A549 (cell line): ENCODE data around the gene C1S. TPM values are rescaled to one million over a fixed set of nuclear protein-coding genes. Genes with fewer than 3 reads are reported as not detected.
A peak's percentile ranks its signal among the peaks of the same experiment; 100 is the strongest.

Source experiments
- ATAC-seq, 2 experiments: fragments of 200-7000 bp in 1 of 2; fragments of >200 bp in 1 of 2; cut with Nextera tagmentation in 1 of 2; cut with Tn5 transposase in 1 of 2; 3 replicates each; pipeline versions ENCODE4 v1.8.0 to v1.9.1; 2018 to 2020; ENCODE audit warnings: mild to moderate bottlenecking in 1 of 2, moderate library complexity in 1 of 2
- CTCF ChIA-PET: fragments of 300-600 bp; sonication (Branson Sonifier 250); formaldehyde crosslinking; extraction: SDS; loops from one replicate; lab custom pipeline; 2021; ENCODE audit warnings: antibody characterized with exemption, inconsistent platforms; lab: Yijun Ruan, JAX
- POLR2A ChIA-PET: fragments of 350-600 bp; formaldehyde crosslinking; extraction: SDS; loops from one replicate; lab custom pipeline; 2021; ENCODE audit warnings: antibody characterized with exemption, inconsistent platforms; lab: Yijun Ruan, JAX
- DNase-seq, 2 experiments: peaks; one replicate each; pipeline versions ENCODE4 v3.0.0 to v3.0.0-alpha.2; 2011 to 2016; ENCODE audit warnings: low read depth in 1 of 2, low spot score in 1 of 2
- FAIRE-seq: peaks from 2 replicates; lab custom pipeline; 2011; peaks lifted over from hg19 to GRCh38; lab: Jason Lieb, UNC
- H3K27ac ChIP-seq, 2 experiments: fragments of >200 bp; sonication (Bioruptor Twin); formaldehyde crosslinking; 3 replicates each; pipeline ENCODE4 v1.5.1; 2016 to 2017
- H3K4me1 ChIP-seq: fragments of >200 bp; sonication (Bioruptor Twin); formaldehyde crosslinking; 3 replicates; pipeline ENCODE4 v1.6.1; 2016
- H3K4me2 ChIP-seq: fragments of >200 bp; sonication (Bioruptor Twin); formaldehyde crosslinking; 3 replicates; pipeline ENCODE4 v1.6.1; 2016
- H3K4me3 ChIP-seq: fragments of >200 bp; sonication (Bioruptor Twin); formaldehyde crosslinking; 3 replicates; pipeline ENCODE4 v1.5.1; 2016
- H3K9me3 ChIP-seq: fragments of >200 bp; sonication (Bioruptor Twin); formaldehyde crosslinking; 3 replicates; pipeline ENCODE4 v1.6.1; 2016
- CEBPB ChIP-seq, 2 experiments: fragments of >200 bp in 1 of 2; sonication (Bioruptor Twin) in 1 of 2; formaldehyde crosslinking in 1 of 2; IDR thresholded peaks; 2 replicates each; pipeline ENCODE4 v1.6.1; 2012 to 2016
- EP300 ChIP-seq, 2 experiments: fragments of >200 bp; sonication (Bioruptor Twin); formaldehyde crosslinking; IDR thresholded peaks; 2 replicates in 1 of 2; 3 replicates in 1 of 2; pipeline ENCODE4 v1.6.1; 2016 to 2017
- HOXA7 ChIP-seq: fragments of 250-450 bp; sonication (Bioruptor Pico); IDR thresholded peaks from 2 replicates; pipeline ENCODE4 v1.5.0; 2020; ENCODE audit warnings: mild to moderate bottlenecking, moderate library complexity
- HOXB13 ChIP-seq: fragments of 250-450 bp; sonication (Bioruptor Pico); IDR thresholded peaks from 2 replicates; pipeline ENCODE4 v1.5.0; 2020; ENCODE audit warnings: low read depth, mild to moderate bottlenecking, moderate library complexity
- HOXB5 ChIP-seq: fragments of 250-450 bp; sonication (Bioruptor Pico); IDR thresholded peaks from 2 replicates; pipeline ENCODE4 v1.5.0; 2020; ENCODE audit warnings: mild to moderate bottlenecking, moderate library complexity
- NPAS2 ChIP-seq: fragments of 250-450 bp; sonication (Bioruptor Pico); IDR thresholded peaks from 2 replicates; pipeline ENCODE4 v1.8.0; 2022; ENCODE audit warnings: mild to moderate bottlenecking, moderate library complexity, borderline replicate concordance
- POLR2A ChIP-seq: IDR thresholded peaks from 2 replicates; pipeline ENCODE4 v1.6.1; 2012; ENCODE audit warnings: mild to moderate bottlenecking, low read length
- RARB ChIP-seq: fragments of 250-450 bp; sonication (Bioruptor Pico); IDR thresholded peaks from 2 replicates; pipeline ENCODE4 v1.8.0; 2021; ENCODE audit warnings: mild to moderate bottlenecking, moderate library complexity
- RCOR1 ChIP-seq: fragments of 150-350 bp; IDR thresholded peaks from 2 replicates; pipeline ENCODE4 v1.6.1; 2014; ENCODE audit warnings: antibody characterized with exemption, low read length, low read depth
- RFX5 ChIP-seq: fragments of 450-650 bp; IDR thresholded peaks from 2 replicates; pipeline ENCODE4 v1.7.1; 2014; ENCODE audit warnings: antibody characterized with exemption, mild to moderate bottlenecking, moderate library complexity
- TFCP2L1 ChIP-seq: fragments of 250-450 bp; sonication (Bioruptor Pico); IDR thresholded peaks from 2 replicates; pipeline ENCODE4 v1.5.0; 2021; ENCODE audit warnings: mild to moderate bottlenecking
- TP53 ChIP-seq: fragments of 250-450 bp; sonication (Bioruptor Pico); IDR thresholded peaks from 2 replicates; pipeline ENCODE4 v1.5.0; 2021; ENCODE audit warnings: mild to moderate bottlenecking, moderate library complexity
- WGBS: methylation state at CpG from one replicate; pipeline ENCODE4 v1.1.6; 2017; ENCODE audit errors: missing lambda C conversion rate; 5-methylcytosine and 5-hydroxymethylcytosine counted together
- polyA plus RNA-seq, 4 experiments: library from polyadenylated mRNA; depleted of rRNA in 3 of 4; stranded (reverse); fragments of >200 nt; fragmentation: RNase III in 1 of 4; extraction: RNeasy Plus Mini Kit Qiagen cat#74134 plus additional on column Dnase treatment in 1 of 4; gene quantifications; 2 replicates in 3 of 4; 3 replicates in 1 of 4; pipeline ENCODE4 v1.2.3, GENCODE V29; 2011 to 2017
- TF ChIP-seq, protein P1 (sequence below): fragments of >200 bp; sonication (Bioruptor Twin); formaldehyde crosslinking; IDR thresholded peaks from 2 replicates; pipeline ENCODE4 v1.6.1; 2016
- TF ChIP-seq, protein P2 (sequence below): fragments of >200 bp; sonication (Bioruptor Twin); formaldehyde crosslinking; IDR thresholded peaks from 3 replicates; pipeline ENCODE4 v1.5.1; 2016
- TF ChIP-seq, protein P3 (sequence below): fragments of 450-650 bp; IDR thresholded peaks from 2 replicates; pipeline ENCODE4 v1.6.1; 2014; ENCODE audit warnings: antibody characterized with exemption

C1S gene
- polyA plus RNA-seq, 2 of the 4 experiments (the other 2 are of a cell fraction) = 65.5 to 107 TPM

- no peak for TF ChIP-seq NPAS2 (CRISPR knock-in tag)
Observed at GRCh38 chr12:7018350-7019042, 42.0 kb upstream of the C1S start, which contains the start of gene LPCAT3 (continued).

DNA sequence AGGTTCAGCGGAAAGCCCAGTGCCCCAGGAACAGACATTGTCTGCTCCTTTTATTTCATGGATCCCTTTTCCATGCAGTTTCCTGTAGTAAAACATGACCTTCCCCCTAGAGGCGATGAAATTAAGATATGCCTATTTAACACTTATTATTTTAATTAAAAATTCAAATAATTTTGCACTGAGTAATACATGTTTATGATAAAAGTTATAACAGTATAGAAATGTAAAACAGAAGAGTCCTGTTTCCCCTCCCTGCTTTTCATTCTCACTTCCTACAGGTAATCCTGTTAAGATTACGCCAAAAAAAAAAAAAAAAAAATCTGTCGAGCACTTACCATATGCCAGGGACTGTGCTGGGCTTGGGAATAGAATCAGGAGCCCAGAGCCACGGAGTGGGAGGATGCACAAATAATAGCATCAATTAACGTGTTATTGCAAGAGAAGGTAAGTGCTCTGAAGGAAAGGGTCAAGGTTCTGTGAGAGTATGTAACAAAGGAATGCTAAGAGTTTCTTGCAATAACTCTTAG, 41.4 kb upstream of the C1S start:
- Histone ChIP-seq H3K9me3 (no peaks in the 10 kb centered on the region), H3K4me1 (peaks cover 26% of the 10 kb centered on the region), H3K4me2 (peak overlapping the region; percentile 69), H3K27ac (peak overlapping the region; percentile 88 to 91), H3K4me3 (peak overlapping the region; percentile 72)
- ATAC-seq = no peak
- ChIA-PET POLR2A (interaction anchor here (0.8 to 1.6 kb wide), 8 partner anchors 9 to 89 kb away, joined by 3 to 9 read pairs (median 4); partner anchors contain the start of genes C12orf57 and RNU7-1), CTCF (interaction anchor here (0.7 to 3.4 kb wide), 9 partner anchors 12 to 94 kb away, joined by 3 to 22 read pairs (median 3); partner anchors contain the start of gene C1RL)
- no peak for DNase-seq
- WGBS = 16% methylated on average over 6 of the region's 6 CpGs
- no peak for FAIRE-seq
- TF ChIP-seq TFCP2L1 (CRISPR knock-in tag) = no peak
- TF ChIP-seq, all 56 proteins: peak for 0

- H3K27ac ChIP-seq = no peak overlapping the region
- no peak overlapping the region for H3K4me2 ChIP-seq
- ATAC-seq = no peak
- ChIA-PET POLR2A (no interaction called here), CTCF (interaction anchor here (0.9 to 2.3 kb wide), 4 partner anchors 14 to 131 kb away, joined by 3 to 9 read pairs (median 4); partner anchors contain the start of gene C1S)
- no peak for FAIRE-seq
- 77% methylated on average over 5 of the region's 5 CpGs for WGBS
- H3K4me1 ChIP-seq = peaks cover 11% of the 10 kb centered on the region
- H3K4me3 ChIP-seq = no peak overlapping the region
- TF ChIP-seq NPAS2 (CRISPR knock-in tag) (no peak), RARB (CRISPR knock-in tag) (no peak), RFX5 (no peak), CEBPB (IDR thresholded peaks at IDR 0.05) (no peak), TP53 (no peak)
- TF ChIP-seq, protein P1, sequence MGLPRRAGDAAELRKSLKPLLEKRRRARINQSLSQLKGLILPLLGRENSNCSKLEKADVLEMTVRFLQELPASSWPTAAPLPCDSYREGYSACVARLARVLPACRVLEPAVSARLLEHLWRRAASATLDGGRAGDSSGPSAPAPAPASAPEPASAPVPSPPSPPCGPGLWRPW = no peak
- no peaks in the 10 kb centered on the region for H3K9me3 ChIP-seq
- no peak for DNase-seq
Observed at GRCh38 chr12:7021956-7022355, 38.6 kb upstream of the C1S start.

- ATAC-seq (no peak), DNase-seq (no peak), FAIRE-seq (no peak)
- 63% methylated on average over 3 of the region's 3 CpGs for WGBS
- POLR2A ChIA-PET = no interaction called here
- Histone ChIP-seq H3K9me3 (no peaks in the 10 kb centered on the region), H3K4me2 (no peak overlapping the region), H3K27ac (no peak overlapping the region), H3K4me3 (no peak overlapping the region), H3K4me1 (peaks cover 6% of the 10 kb centered on the region)
- TF ChIP-seq RCOR1 (no peak), POLR2A (no peak), HOXB13 (no peak), EP300 (IDR thresholded peaks at IDR 0.05) (no peak), HOXB5 (CRISPR knock-in tag) (no peak), HOXA7 (no peak)
- TF ChIP-seq, protein P2, sequence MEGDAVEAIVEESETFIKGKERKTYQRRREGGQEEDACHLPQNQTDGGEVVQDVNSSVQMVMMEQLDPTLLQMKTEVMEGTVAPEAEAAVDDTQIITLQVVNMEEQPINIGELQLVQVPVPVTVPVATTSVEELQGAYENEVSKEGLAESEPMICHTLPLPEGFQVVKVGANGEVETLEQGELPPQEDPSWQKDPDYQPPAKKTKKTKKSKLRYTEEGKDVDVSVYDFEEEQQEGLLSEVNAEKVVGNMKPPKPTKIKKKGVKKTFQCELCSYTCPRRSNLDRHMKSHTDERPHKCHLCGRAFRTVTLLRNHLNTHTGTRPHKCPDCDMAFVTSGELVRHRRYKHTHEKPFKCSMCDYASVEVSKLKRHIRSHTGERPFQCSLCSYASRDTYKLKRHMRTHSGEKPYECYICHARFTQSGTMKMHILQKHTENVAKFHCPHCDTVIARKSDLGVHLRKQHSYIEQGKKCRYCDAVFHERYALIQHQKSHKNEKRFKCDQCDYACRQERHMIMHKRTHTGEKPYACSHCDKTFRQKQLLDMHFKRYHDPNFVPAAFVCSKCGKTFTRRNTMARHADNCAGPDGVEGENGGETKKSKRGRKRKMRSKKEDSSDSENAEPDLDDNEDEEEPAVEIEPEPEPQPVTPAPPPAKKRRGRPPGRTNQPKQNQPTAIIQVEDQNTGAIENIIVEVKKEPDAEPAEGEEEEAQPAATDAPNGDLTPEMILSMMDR = no peak
- TF ChIP-seq, protein P1 = no peak
- TF ChIP-seq, protein P3, sequence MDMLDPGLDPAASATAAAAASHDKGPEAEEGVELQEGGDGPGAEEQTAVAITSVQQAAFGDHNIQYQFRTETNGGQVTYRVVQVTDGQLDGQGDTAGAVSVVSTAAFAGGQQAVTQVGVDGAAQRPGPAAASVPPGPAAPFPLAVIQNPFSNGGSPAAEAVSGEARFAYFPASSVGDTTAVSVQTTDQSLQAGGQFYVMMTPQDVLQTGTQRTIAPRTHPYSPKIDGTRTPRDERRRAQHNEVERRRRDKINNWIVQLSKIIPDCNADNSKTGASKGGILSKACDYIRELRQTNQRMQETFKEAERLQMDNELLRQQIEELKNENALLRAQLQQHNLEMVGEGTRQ = no peak
- CTCF ChIA-PET = interaction anchor here (1.3 to 2.1 kb wide), 3 partner anchors 15 to 90 kb away, joined by 3 to 6 read pairs (median 6); partner anchors contain the start of gene C1S
Observed at GRCh38 chr12:7023114-7023513, 37.4 kb upstream of the C1S start.
